K562 (cell line): ENCODE measurements around the gene RUNDC1. TPM values are rescaled to one million over a fixed set of nuclear protein-coding genes. Genes with fewer than 3 reads are reported as not detected.

Source experiments
- ATAC-seq: fragments of 200-7000 bp; cut with Tn5 transposase; 3 replicates; pipeline ENCODE4 v1.9.1; 2020; ENCODE audit warnings: moderate library complexity
- BruUV-seq: library from RNA; stranded (reverse); fragments of 400-500 nt; replicated peaks from 2 replicates; lab custom pipeline; 2021; lab: Mats Ljungman, UMichigan
- CTCF ChIA-PET: fragments of 300-600 bp; formaldehyde crosslinking; extraction: SDS; loops from one replicate; lab custom pipeline; 2021; ENCODE audit warnings: low intra/inter-chr PET ratio; lab: Yijun Ruan, JAX
- POLR2A ChIA-PET: fragments of 300-600, 350-650 bp; sonication (Branson Sonifier 250); formaldehyde crosslinking; extraction: SDS; loops from one replicate; lab custom pipeline; 2021; ENCODE audit warnings: antibody characterized with exemption, inconsistent platforms; lab: Yijun Ruan, JAX
- DNase-seq, 4 experiments: peaks; one replicate each; pipeline versions ENCODE4 v3.0.0 to v3.0.0-alpha.2; 2011 to 2018; ENCODE audit warnings: low spot score in 3 of 4, mixed read lengths in 3 of 4; ENCODE audit errors: extremely low read depth in 1 of 4
- FAIRE-seq: peaks from 2 replicates; lab custom pipeline; 2011; peaks lifted over from hg19 to GRCh38; lab: Jason Lieb, UNC
- H2AFZ ChIP-seq: 2 replicates; pipeline ENCODE4 v1.6.0; 2011; ENCODE audit warnings: low read depth, low read length, control low read depth, inconsistent platforms
- H3K27ac ChIP-seq: fragments of 200-600 bp; 3 replicates; pipeline ENCODE4 v1.8.0; 2011; ENCODE audit warnings: low read depth, mild to moderate bottlenecking, control low read depth, inconsistent platforms, low read length, moderate library complexity, mixed read lengths; ENCODE audit errors: extremely low read depth
- H3K27me3 ChIP-seq, 2 experiments: fragments of 300-600 bp in 1 of 2; 2 replicates in 1 of 2; 3 replicates in 1 of 2; pipeline versions ENCODE4 v1.6.0 to v1.8.0; 2011; ENCODE audit warnings: inconsistent platforms in 2 of 2, low read length in 2 of 2, mild to moderate bottlenecking in 1 of 2, mixed read lengths in 1 of 2, moderate library complexity in 1 of 2; ENCODE audit not compliant: control insufficient read depth in 2 of 2, insufficient read depth in 2 of 2
- H3K36me3 ChIP-seq: fragments of 300-600 bp; 3 replicates; pipeline ENCODE4 v1.8.0; 2011; ENCODE audit warnings: mild to moderate bottlenecking, low read length, inconsistent platforms; ENCODE audit not compliant: control insufficient read depth, insufficient read depth
- H3K4me1 ChIP-seq, 2 experiments: fragments of 200-600 bp in 1 of 2; replicated peaks in 1 of 2; 2 replicates in 1 of 2; 3 replicates in 1 of 2; pipeline versions ENCODE4 v1.5.1 to v1.8.0; 2011; ENCODE audit warnings: inconsistent platforms in 2 of 2, low read length in 2 of 2, mild to moderate bottlenecking in 1 of 2, mixed read lengths in 1 of 2, moderate library complexity in 1 of 2; ENCODE audit not compliant: control insufficient read depth in 2 of 2, insufficient read depth in 2 of 2
- H3K4me2 ChIP-seq: 2 replicates; pipeline ENCODE4 v1.6.1; 2011; ENCODE audit warnings: low read length, control low read depth, inconsistent platforms, mixed read lengths; ENCODE audit not compliant: insufficient read depth
- H3K4me3 ChIP-seq: fragments of 200-600 bp; sonication (generic), shearing (Covaris generic); 2 replicates; pipeline ENCODE4 v1.5.1; 2016; ENCODE audit warnings: control low read depth, inconsistent platforms
- H3K79me2 ChIP-seq: fragments of 200-600 bp; 3 replicates; pipeline ENCODE4 v1.8.0; 2011; ENCODE audit warnings: low read length, inconsistent platforms; ENCODE audit not compliant: control insufficient read depth, insufficient read depth
- H3K9ac ChIP-seq, 2 experiments: 2 replicates each; pipeline versions ENCODE4 v1.6.0 to v1.6.1; 2011; ENCODE audit warnings: low read depth in 2 of 2, low read length in 2 of 2, control low read depth in 1 of 2, inconsistent platforms in 1 of 2, mild to moderate bottlenecking in 1 of 2, mixed read lengths in 1 of 2; ENCODE audit not compliant: insufficient read depth in 1 of 2
- H3K9me1 ChIP-seq: one replicate; pipeline ENCODE4 v1.6.0; 2011; ENCODE audit warnings: inconsistent platforms, mild to moderate bottlenecking, low read length, moderate library complexity; ENCODE audit not compliant: control insufficient read depth, insufficient read depth
- H3K9me3 ChIP-seq: replicated peaks from 2 replicates; pipeline ENCODE4 v1.5.1; 2011; ENCODE audit warnings: low read depth, low read length, inconsistent platforms; ENCODE audit not compliant: control insufficient read depth, insufficient read depth
- H4K20me1 ChIP-seq: replicated peaks from 2 replicates; pipeline ENCODE4 v1.6.1; 2011; ENCODE audit warnings: low read length, inconsistent platforms, mixed read lengths; ENCODE audit not compliant: control insufficient read depth, insufficient read depth
- MYC ChIP-seq, 2 experiments: fragments of 250-450 bp in 1 of 2; sonication (Bioruptor Pico) in 1 of 2; IDR thresholded peaks; 2 replicates each; pipeline versions ENCODE4 v1.5.1 to v1.6.1; 2012 to 2021; ENCODE audit warnings: low read depth in 2 of 2, borderline replicate concordance in 1 of 2, improper control_type of control experiment in 1 of 2, low read length in 1 of 2, mild to moderate bottlenecking in 1 of 2, moderate library complexity in 1 of 2
- POLR2G ChIP-seq: fragments of 200-400 bp; formaldehyde crosslinking; IDR thresholded peaks from 2 replicates; pipeline ENCODE4 v1.6.1; 2017; ENCODE audit warnings: low read depth, mild to moderate bottlenecking, antibody characterized with exemption, low read length, moderate library complexity
- SMARCC2 ChIP-seq: fragments of 450-650 bp; IDR thresholded peaks from 2 replicates; pipeline ENCODE4 v1.6.1; 2017; ENCODE audit warnings: antibody characterized with exemption, moderate library complexity, mild to moderate bottlenecking, low read depth
- SRSF1 ChIP-seq: fragments of 200-400 bp; formaldehyde crosslinking; IDR thresholded peaks from 2 replicates; pipeline ENCODE4 v1.6.1; 2017; ENCODE audit warnings: mild to moderate bottlenecking, low read depth, low read length, moderate library complexity
- ZNF354B ChIP-seq: fragments of 250-450 bp; sonication (Bioruptor Pico); IDR thresholded peaks from 2 replicates; pipeline ENCODE4 v1.4.0; 2020
- ZNF77 ChIP-seq: fragments of 250-450 bp; sonication (Bioruptor Pico); IDR thresholded peaks from 2 replicates; pipeline ENCODE4 v1.5.0; 2020
- WGBS: fragments of 100-300 bp; shearing (Covaris generic); methylation state at CpG from one replicate; pipeline ENCODE4 v1.1.6; 2016; ENCODE audit warnings: low coverage, mixed read lengths; ENCODE audit not compliant: insufficient coverage; ENCODE audit errors: missing lambda C conversion rate; 5-methylcytosine and 5-hydroxymethylcytosine counted together
- in situ Hi-C: fragments of 300-500 bp; cut with MboI; formaldehyde crosslinking; loops from 4 replicates; pipeline ENCODE4 v1.15.0; 2018; ENCODE audit warnings: inconsistent platforms, mixed read lengths
- intact Hi-C: fragments of 100-400 bp; cut with micrococcal nuclease; formaldehyde crosslinking; loops from 2 replicates; pipeline ENCODE4 v1.14.2; 2022
- polyA plus RNA-seq, 8 experiments: library from polyadenylated mRNA; depleted of rRNA in 4 of 8; stranded (reverse) in 5 of 8; unstranded in 3 of 8; fragments of >200 nt; fragmentation: Nextera tagmentation in 2 of 8; fragmentation: Illumina TruSeq in 1 of 8; extraction: Ambion mirVana in 2 of 8; extraction: Trizol in 1 of 8; gene quantifications; 2 replicates each; pipeline versions ENCODE4 v1.2.1 to v1.2.3, GENCODE V29; 2011 to 2014; ENCODE audit warnings: inconsistent platforms in 1 of 8, missing spikeins in 1 of 8
- total RNA-seq, 7 experiments: library from RNA; depleted of rRNA in 6 of 7; stranded (reverse); fragments of >200 nt in 6 of 7; fragmentation: Illumina TruSeq in 2 of 7; extraction: Trizol in 2 of 7; gene quantifications; 2 replicates each; pipeline versions ENCODE4 v1.2.1 to v1.2.3, GENCODE V29; 2011 to 2021; ENCODE audit warnings: low replicate concordance in 1 of 7
- TF ChIP-seq, protein P1 (sequence below), 2 experiments: fragments of 450-650 bp; IDR thresholded peaks; 2 replicates each; pipeline ENCODE4 v1.6.1; 2016
- TF ChIP-seq, protein P2 (sequence below): fragments of 450-650 bp; IDR thresholded peaks from 2 replicates; pipeline ENCODE4 v1.6.1; 2016; ENCODE audit warnings: mild to moderate bottlenecking

RUNDC1 gene
- total and polyA plus RNA-seq, 9 of the 15 experiments (the other 6 are each of a cell fraction or from before 2014, with no cell fraction given), result 3.4 to 12.6 (median 9.4) TPM

DNA sequence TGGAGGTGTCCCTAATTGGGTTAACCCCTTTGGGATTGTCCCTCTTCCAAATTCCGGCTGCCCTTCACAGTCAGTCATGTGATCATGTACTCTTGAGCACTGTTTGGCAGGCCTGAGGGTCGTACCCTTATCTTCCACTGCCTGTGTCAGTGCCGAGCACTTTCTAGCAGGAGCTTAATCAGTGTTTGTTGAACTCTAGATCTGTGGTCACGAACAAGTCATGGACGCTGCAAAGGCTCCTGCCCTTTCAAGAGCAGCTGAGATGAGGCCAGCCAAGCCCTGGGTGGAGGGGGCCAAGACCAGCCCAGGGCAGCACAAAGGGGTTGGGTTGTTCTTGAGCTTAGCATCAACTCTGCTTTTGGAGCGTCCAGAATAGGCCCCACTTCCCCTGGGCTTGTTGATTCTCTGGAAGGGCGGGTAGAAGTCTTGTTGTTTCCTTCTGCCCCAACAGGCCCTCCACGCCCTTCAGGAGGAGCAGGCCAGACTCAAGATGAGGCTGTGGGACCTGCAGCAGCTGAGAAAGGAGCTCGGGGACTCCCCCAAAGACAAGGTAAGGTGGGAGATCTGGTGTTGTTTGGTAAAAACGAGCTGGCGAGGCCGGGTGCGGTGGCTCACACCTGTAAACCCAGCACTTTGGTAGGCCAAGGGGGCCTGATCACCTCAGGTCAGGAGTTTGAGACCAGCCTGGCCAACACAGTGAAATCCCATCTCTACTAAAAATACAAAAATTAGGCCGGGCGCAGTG is 31.5 kb downstream of the RUNDC1 start (continued):
- TF ChIP-seq, protein P1, sequence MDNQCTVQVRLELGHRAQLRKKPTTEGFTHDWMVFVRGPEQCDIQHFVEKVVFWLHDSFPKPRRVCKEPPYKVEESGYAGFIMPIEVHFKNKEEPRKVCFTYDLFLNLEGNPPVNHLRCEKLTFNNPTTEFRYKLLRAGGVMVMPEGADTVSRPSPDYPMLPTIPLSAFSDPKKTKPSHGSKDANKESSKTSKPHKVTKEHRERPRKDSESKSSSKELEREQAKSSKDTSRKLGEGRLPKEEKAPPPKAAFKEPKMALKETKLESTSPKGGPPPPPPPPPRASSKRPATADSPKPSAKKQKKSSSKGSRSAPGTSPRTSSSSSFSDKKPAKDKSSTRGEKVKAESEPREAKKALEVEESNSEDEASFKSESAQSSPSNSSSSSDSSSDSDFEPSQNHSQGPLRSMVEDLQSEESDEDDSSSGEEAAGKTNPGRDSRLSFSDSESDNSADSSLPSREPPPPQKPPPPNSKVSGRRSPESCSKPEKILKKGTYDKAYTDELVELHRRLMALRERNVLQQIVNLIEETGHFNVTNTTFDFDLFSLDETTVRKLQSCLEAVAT (IDR thresholded peaks at IDR 0.05), result no peak
- TF ChIP-seq, protein P2, sequence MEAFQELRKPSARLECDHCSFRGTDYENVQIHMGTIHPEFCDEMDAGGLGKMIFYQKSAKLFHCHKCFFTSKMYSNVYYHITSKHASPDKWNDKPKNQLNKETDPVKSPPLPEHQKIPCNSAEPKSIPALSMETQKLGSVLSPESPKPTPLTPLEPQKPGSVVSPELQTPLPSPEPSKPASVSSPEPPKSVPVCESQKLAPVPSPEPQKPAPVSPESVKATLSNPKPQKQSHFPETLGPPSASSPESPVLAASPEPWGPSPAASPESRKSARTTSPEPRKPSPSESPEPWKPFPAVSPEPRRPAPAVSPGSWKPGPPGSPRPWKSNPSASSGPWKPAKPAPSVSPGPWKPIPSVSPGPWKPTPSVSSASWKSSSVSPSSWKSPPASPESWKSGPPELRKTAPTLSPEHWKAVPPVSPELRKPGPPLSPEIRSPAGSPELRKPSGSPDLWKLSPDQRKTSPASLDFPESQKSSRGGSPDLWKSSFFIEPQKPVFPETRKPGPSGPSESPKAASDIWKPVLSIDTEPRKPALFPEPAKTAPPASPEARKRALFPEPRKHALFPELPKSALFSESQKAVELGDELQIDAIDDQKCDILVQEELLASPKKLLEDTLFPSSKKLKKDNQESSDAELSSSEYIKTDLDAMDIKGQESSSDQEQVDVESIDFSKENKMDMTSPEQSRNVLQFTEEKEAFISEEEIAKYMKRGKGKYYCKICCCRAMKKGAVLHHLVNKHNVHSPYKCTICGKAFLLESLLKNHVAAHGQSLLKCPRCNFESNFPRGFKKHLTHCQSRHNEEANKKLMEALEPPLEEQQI, result no peak

DNA sequence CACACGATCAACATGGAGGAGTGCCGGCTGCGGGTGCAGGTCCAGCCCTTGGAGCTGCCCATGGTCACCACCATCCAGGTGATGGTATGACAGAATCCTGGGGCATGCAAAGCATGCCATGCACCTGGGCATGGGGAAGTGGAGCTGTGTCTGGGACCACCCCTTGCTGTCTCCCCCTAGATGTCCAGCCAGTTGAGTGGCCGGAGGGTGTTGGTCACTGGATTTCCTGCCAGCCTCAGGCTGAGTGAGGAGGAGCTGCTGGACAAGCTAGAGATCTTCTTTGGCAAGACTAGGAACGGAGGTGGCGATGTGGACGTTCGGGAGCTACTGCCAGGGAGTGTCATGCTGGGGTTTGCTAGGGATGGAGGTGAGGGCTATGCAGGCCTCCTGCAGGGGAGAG is 32.9 kb downstream of the RUNDC1 start:
- H3K27me3 ChIP-seq, result no peaks in the 10 kb centered on the region
- peak overlapping the region in 1 of 2 experiments; percentile 54; a peak in 2 of 4 replicates for H3K9ac ChIP-seq
- H3K9me3 ChIP-seq, result no peaks in the 10 kb centered on the region; the same call in 1 of the 2 replicates
- CTCF ChIA-PET, result no interaction called here
- H3K27ac ChIP-seq, result no peak overlapping the region
- H4K20me1 ChIP-seq, result peaks cover 4% of the 10 kb centered on the region; the same call in 1 of the 2 replicates
- H3K4me2 ChIP-seq, result no peak overlapping the region
- DNase-seq (no peak), ATAC-seq (no peak), FAIRE-seq (no peak)
- no peak overlapping the region for H3K4me3 ChIP-seq
- H3K36me3 ChIP-seq, result peaks cover 50% of the 10 kb centered on the region; the same call in 2 of the 3 replicates
- WGBS, result 89% methylated on average over 8 of the region's 8 CpGs
- TF ChIP-seq ZNF77 (no peak), MYC (IDR thresholded peaks at IDR 0.05; ENCODE audit: low read depth, low read length) (no peak), MYC (CRISPR knock-in tag; IDR thresholded peaks at IDR 0.05; ENCODE audit: borderline replicate concordance, low read depth) (no peak), SMARCC2 (no peak), POLR2G (peak; percentile 53; the same call in 1 of the 2 replicates), ZNF354B (CRISPR knock-in tag) (no peak), SRSF1 (no peak)
- intact Hi-C loops, result no loop called here
- peaks cover 19 to 28% of the 10 kb centered on the region in 2 experiments for H3K4me1 ChIP-seq
- TSS peak; percentile 13 for BruUV-seq
- POLR2A ChIA-PET, result interaction anchor here (0.6 to 2.8 kb wide), 9 partner anchors 9 to 354 kb away, joined by 3 to 22 read pairs (median 4); partner anchors contain the start of genes BECN1, RPL27 and VAT1
- peaks cover 4% of the 10 kb centered on the region; the same call in 1 of the 3 replicates for H3K79me2 ChIP-seq
- H3K9me1 ChIP-seq, result peaks cover 4% of the 10 kb centered on the region
- no peak overlapping the region for H2AFZ ChIP-seq
- in situ Hi-C loops, result loop anchor here (10.0 kb wide), 1 partner anchor 302 kb away; no protein-coding TSS in a partner anchor
